Adrenal gland (tissue), 12 donors: ENCODE measurements around the gene EGFLAM. TPM values are rescaled to one million over a fixed set of nuclear protein-coding genes. Genes with fewer than 3 reads are reported as not detected.

Source experiments
- DNase-seq, 7 donors: peaks; one replicate each; pipeline ENCODE4 v3.0.0-alpha.2; 2019 to 2020
- H3K27ac ChIP-seq, 5 donors: fragments of 200-600 bp; sonication (generic) in 4 of 5; 1 replicate in 3 of 5; 2 replicates in 2 of 5; pipeline versions ENCODE4 v1.5.1 to v1.8.0; 2016 to 2020; ENCODE audit warnings: mild to moderate bottlenecking in 1 of 5
- H3K27me3 ChIP-seq: fragments of 200-600 bp; 2 replicates; pipeline ENCODE4 v1.8.0; 2021
- H3K36me3 ChIP-seq, 2 donors: fragments of 200-600 bp; replicated peaks in 1 of 2; 1 replicate in 1 of 2; 2 replicates in 1 of 2; pipeline versions ENCODE4 v1.5.1 to v1.8.0; 2018 to 2022
- H3K4me1 ChIP-seq, 2 donors: fragments of 200-600 bp; replicated peaks in 1 of 2; 1 replicate in 1 of 2; 2 replicates in 1 of 2; pipeline versions ENCODE4 v1.5.1 to v1.8.0; 2018 to 2021
- H3K4me3 ChIP-seq, 4 donors: fragments of 200-600 bp; sonication (generic) in 3 of 4; one replicate each; pipeline ENCODE4 v1.5.1; 2016 to 2018
- H3K9me3 ChIP-seq, 3 donors: fragments of 200-600 bp; sonication (generic) in 1 of 3; replicated peaks in 1 of 3; 1 replicate in 2 of 3; 2 replicates in 1 of 3; pipeline versions ENCODE4 v1.5.1 to v1.8.0; 2016 to 2021
- POLR2A ChIP-seq, 2 donors: fragments of 450-650 bp; IDR thresholded peaks; one replicate each; pipeline ENCODE4 v1.6.1; 2017; ENCODE audit warnings: antibody characterized with exemption in 2 of 2, mild to moderate bottlenecking in 2 of 2, moderate library complexity in 1 of 2
- WGBS, 4 donors: extraction: QIAGEN DNeasy Blood & Tissue Kit in 2 of 4; methylation state at CpG; one replicate each; pipeline versions ENCODE4 v1.1.5 to v1.1.7; 2013 to 2017; 5-methylcytosine and 5-hydroxymethylcytosine counted together
- intact Hi-C, 2 donors: fragments of 100-400 bp; cut with DNase I; formaldehyde crosslinking; loops; one replicate each; pipeline versions ENCODE4 v1.14.1 to v1.15.0; 2022 to 2023
- polyA plus RNA-seq, 3 donors: library from polyadenylated mRNA; stranded (reverse); fragments of 200-250 nt in 2 of 3; fragments of 350-450 nt in 1 of 3; fragmentation: Illumina TruSeq in 1 of 3; extraction: RNeasy Lipid Tissue Mini Kit (QIAGEN cat#74804) in 1 of 3; gene quantifications; one replicate each; pipeline ENCODE4 v1.2.3, GENCODE V29; 2013 to 2014
- total RNA-seq, 9 donors: library from RNA; depleted of rRNA in 4 of 9; stranded (reverse); fragments of >200 nt in 4 of 9; fragments of 120-200 nt in 1 of 9; fragmentation: NEBNext Ultra II Directional in 1 of 9; extraction: Animal tissue kit (Norgen Biotek cat#: 25700) in 1 of 9; gene quantifications; one replicate each; pipeline versions ENCODE4 v1.1.0 to v1.2.4, GENCODE V29; 2013 to 2023
- TF ChIP-seq, protein P1 (sequence below), 6 experiments: fragments of 450-650 bp in 4 of 6; fragments of 200-600 bp in 2 of 6; sonication (generic) in 1 of 6; IDR thresholded peaks; 1 replicate in 5 of 6; 2 replicates in 1 of 6; pipeline versions ENCODE4 v1.5.1 to v1.8.0; 2016 to 2021; ENCODE audit warnings: antibody characterized with exemption in 6 of 6, mild to moderate bottlenecking in 2 of 6, moderate library complexity in 1 of 6
- donor health status: healthy with polysubstance abuse.
- donor health status: Bipolar disorder and iron deficiency.
- donor health status: DM: yes; HTN: yes; CAD: no.
- donor health status: DM: no; HTN: no; CAD: no.
- donor health status: DM: no; HTN: no; CAD: no.
- donor health status: DM: yes; HTN: yes; CAD: no.

Gene EGFLAM
- total and polyA plus RNA-seq, 12 donors = 4.4 to 29.0 (median 16.1) TPM

- no peaks in the 10 kb centered on the region for H3K36me3 ChIP-seq
- WGBS, 4 donors = 59 to 74% (median 71%) methylated on average over 18 of the region's 18 CpGs
- H3K9me3 ChIP-seq = no peaks in the 10 kb centered on the region
- TF ChIP-seq, protein P1, sequence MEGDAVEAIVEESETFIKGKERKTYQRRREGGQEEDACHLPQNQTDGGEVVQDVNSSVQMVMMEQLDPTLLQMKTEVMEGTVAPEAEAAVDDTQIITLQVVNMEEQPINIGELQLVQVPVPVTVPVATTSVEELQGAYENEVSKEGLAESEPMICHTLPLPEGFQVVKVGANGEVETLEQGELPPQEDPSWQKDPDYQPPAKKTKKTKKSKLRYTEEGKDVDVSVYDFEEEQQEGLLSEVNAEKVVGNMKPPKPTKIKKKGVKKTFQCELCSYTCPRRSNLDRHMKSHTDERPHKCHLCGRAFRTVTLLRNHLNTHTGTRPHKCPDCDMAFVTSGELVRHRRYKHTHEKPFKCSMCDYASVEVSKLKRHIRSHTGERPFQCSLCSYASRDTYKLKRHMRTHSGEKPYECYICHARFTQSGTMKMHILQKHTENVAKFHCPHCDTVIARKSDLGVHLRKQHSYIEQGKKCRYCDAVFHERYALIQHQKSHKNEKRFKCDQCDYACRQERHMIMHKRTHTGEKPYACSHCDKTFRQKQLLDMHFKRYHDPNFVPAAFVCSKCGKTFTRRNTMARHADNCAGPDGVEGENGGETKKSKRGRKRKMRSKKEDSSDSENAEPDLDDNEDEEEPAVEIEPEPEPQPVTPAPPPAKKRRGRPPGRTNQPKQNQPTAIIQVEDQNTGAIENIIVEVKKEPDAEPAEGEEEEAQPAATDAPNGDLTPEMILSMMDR (IDR thresholded peaks at IDR 0.05) = no peak
- TF ChIP-seq POLR2A (IDR thresholded peaks at IDR 0.05) = no peak
- H3K4me1 ChIP-seq = peaks cover 0 to 29% of the 10 kb centered on the region in 2 donors
- no peaks in the 10 kb centered on the region for H3K27me3 ChIP-seq
- no peak overlapping the region for H3K4me3 ChIP-seq
- H3K27ac ChIP-seq = peak overlapping the region in 4 of 5 donors; percentile 63 to 97 (median 73)
- DNase-seq = peak in 3 of 7 donors; percentile 44 to 70 (median 56)
- intact Hi-C loops = loop anchor here in 1 of 2 donors (10.0 kb wide), 1 partner anchor 196 kb away; no protein-coding TSS in a partner anchor
Observed at GRCh38 chr5:38468978-38469706, 210.8 kb downstream of the EGFLAM start.

DNA sequence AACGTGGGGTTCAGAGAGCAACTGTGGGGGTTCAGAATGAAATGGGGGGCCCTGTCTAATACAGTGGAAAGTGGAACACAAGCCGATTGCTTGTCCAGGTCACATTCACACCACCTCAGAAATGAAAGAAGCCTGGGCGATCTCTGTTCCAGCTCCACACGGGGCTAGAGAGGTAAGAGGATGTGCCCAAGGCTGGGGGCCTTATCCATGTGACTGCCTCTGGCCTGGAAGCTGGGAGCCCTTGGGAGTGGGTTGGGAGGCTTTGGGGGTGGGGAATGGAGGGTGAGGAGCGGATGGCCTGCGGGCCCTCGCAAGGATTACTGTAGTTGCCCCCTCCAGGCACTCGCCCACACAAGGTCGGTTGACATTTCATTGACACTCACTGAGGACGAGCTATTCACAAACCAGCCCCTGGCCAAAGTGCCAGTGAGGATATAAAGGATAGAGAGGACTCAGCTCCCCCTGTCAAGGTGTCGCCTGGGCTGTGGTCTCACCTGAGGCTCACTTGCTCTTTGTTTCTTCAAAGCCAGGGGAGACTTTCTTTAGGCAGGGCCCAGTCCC is 211.4 kb downstream of the EGFLAM start:
- intact Hi-C loops = loop anchor here in 1 of 2 donors (10.0 kb wide), 1 partner anchor 195 kb away; no protein-coding TSS in a partner anchor
- TF ChIP-seq POLR2A (IDR thresholded peaks at IDR 0.05) = no peak
- TF ChIP-seq, protein P1 (IDR thresholded peaks at IDR 0.05) = no peak
- Histone ChIP-seq H3K4me3 (no peak overlapping the region), H3K27ac (peak overlapping the region in 4 of 5 donors; percentile 0 to 97 (median 72)), H3K9me3 (no peaks in the 10 kb centered on the region), H3K36me3 (no peaks in the 10 kb centered on the region), H3K4me1 (peaks cover 0 to 22% of the 10 kb centered on the region in 2 donors), H3K27me3 (no peaks in the 10 kb centered on the region)
- 80 to 88% (median 87%) methylated on average over 8 to 11 of the region's 11 CpGs for WGBS, 4 donors
- no peak for DNase-seq

GRCh38 chr5:38471709-38472108 is 213.3 kb downstream of the EGFLAM start:
- peaks cover 0 to 21% of the 10 kb centered on the region in 2 donors for H3K4me1 ChIP-seq
- H3K27ac ChIP-seq = no peak overlapping the region
- no peaks in the 10 kb centered on the region for H3K27me3 ChIP-seq
- no peak for DNase-seq
- H3K36me3 ChIP-seq = no peaks in the 10 kb centered on the region
- 92 to 97% (median 94%) methylated on average over 4 of the region's 4 CpGs for WGBS, 4 donors
- TF ChIP-seq POLR2A (IDR thresholded peaks at IDR 0.05) = no peak
- TF ChIP-seq, protein P1 (IDR thresholded peaks at IDR 0.05) = no peak
- intact Hi-C loops = no loop called here
- no peak overlapping the region for H3K4me3 ChIP-seq
- H3K9me3 ChIP-seq = no peaks in the 10 kb centered on the region

DNA sequence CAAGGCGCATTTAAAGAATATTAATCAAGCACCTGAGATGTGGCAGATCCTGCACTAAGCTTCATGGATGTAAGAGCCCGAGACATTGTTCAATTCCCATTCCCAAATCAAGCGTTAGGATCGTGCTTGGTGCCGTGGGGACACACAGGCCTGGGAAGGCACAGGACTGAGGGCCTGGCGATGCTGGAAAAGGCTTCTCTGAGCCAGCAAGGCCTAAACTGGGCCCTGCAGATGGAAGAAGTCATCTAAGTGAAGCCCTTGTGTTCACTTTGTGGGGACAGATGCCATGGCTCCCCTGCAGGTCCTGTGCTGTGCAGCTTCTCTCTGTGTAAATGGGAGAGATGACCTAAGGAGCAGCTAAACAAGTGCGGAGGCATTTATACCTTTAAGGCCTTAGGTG is 214.2 kb downstream of the EGFLAM start:
- DNase-seq = no peak
- H3K9me3 ChIP-seq = no peaks in the 10 kb centered on the region
- WGBS, 4 donors = 93 to 99% (median 95%) methylated on average over 7 of the region's 7 CpGs
- intact Hi-C loops = no loop called here
- H3K36me3 ChIP-seq = no peaks in the 10 kb centered on the region
- peaks cover 0 to 17% of the 10 kb centered on the region in 2 donors for H3K4me1 ChIP-seq
- TF ChIP-seq, protein P1 (IDR thresholded peaks at IDR 0.05) = no peak
- no peak for TF ChIP-seq POLR2A (IDR thresholded peaks at IDR 0.05)
- no peaks in the 10 kb centered on the region for H3K27me3 ChIP-seq
- H3K4me3 ChIP-seq = no peak overlapping the region
- peak overlapping the region in 1 of 5 donors; percentile 46 for H3K27ac ChIP-seq
